ENCODE results near the gene KCNMA1. TPM values are rescaled to one million over a fixed set of nuclear protein-coding genes. Genes with fewer than 3 reads are reported as not detected.
"Not testable (repeated sequence)": the region's sequence is repeated elsewhere in the genome, so short reads cannot be mapped to it uniquely, and the experiment has no call there.

Gene KCNMA1
- polyA plus RNA-seq, 4 donors: 2.7 to 8.6 (median 7.7) TPM

DNA sequence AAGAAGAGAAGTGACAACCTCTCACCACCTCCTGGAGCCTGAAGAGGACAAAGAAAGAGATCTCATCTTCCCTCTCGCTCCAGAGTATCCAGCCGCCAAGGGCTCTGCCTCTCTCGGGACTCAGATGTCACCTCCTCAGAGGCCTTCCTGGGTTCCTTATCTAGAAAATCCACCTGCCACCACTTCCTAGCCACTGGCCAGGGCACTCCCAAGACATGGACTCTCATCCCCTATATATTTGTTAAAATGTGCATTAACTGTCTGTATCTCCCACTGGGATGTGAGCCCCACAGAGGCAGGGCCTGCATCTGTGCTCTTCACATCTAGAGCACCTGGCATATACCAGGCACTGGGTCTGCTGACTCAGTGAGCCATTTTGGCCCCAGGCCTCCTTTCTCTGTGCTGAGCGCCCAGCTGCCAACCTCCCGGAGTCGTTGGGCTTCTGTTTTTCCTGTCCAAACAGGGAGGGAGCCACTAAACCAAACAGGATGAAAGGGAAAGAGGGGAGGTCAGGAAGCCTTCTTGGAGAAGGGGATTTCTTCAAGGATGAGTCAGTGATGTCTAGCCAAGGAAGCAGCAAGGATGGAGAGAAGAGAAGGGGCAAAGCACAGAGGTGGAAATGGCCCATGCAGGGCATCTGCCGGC, 58.9 kb downstream of the KCNMA1 start:
- WGBS, 3 donors: 80 to 90% (median 83%) methylated on average over 7 of the region's 7 CpGs

DNA sequence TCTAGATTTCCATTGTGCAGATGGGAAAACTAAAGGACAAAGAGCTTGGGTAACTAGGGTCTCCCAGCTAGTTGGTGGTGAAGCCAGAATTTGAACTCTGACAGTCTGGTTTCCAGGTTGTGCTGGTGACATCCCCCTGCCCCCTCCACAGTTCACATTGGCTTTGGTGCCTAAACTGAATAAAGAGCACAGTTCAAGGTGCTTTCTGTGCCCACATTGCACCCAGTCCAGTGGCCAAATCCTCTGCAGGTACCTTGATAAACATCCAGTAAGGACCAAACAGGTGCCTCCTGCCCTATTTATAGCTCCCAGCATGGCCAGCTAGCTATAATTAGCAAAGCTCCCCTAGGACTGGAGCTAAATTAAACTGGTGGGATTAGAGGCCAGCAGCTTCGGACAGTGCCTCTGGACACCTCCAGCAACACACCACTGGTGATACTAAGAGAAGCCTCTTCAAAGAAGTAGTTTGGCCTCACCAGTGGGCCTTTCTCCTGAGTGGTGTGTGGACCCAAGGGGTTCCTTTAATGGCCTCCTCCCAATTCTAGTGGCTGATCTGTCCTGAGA, 59.9 kb downstream of the KCNMA1 start:
- DNase-seq (no peak), FAIRE-seq (no peak)
- Histone ChIP-seq H3K4me1 (ENCODE audit: control insufficient read depth in 3 of 3, insufficient read depth in 2 of 3, low read depth in 1 of 3, low read length in 2 of 3) (peaks cover 0 to 8% (median 0%) of the 10 kb centered on the region in 3 donors), H3K27me3 (ENCODE audit: control insufficient read depth in 3 of 3, insufficient read depth in 3 of 3, low read length in 3 of 3) (no peaks in the 10 kb centered on the region), H3K36me3 (ENCODE audit: control insufficient read depth in 3 of 3, insufficient read depth in 2 of 3, low read depth in 1 of 3, low read length in 3 of 3) (no peaks in the 10 kb centered on the region), H3K4me3 (ENCODE audit: low read depth in 1 of 3, low read length in 3 of 3) (no peak overlapping the region), H3K27ac (ENCODE audit: low read depth in 1 of 3, low read length in 2 of 3) (no peak overlapping the region), H3K9me3 (ENCODE audit: control insufficient read depth in 2 of 2, insufficient read depth in 1 of 2, low read depth in 1 of 2, low read length in 1 of 2) (no peaks in the 10 kb centered on the region)
- WGBS, 3 donors: 91 to 100% (median 92%) methylated on average over 1 of the region's 1 CpG

More for the DNA sequence above, 58.9 kb downstream of the KCNMA1 start:
- FAIRE-seq: no peak
- Histone ChIP-seq H3K9me3 (ENCODE audit: control insufficient read depth in 2 of 2, insufficient read depth in 1 of 2, low read depth in 1 of 2, low read length in 1 of 2) (no peaks in the 10 kb centered on the region), H3K4me3 (ENCODE audit: low read depth in 1 of 3, low read length in 3 of 3) (no peak overlapping the region), H3K27ac (ENCODE audit: low read depth in 1 of 3, low read length in 2 of 3) (no peak overlapping the region), H3K36me3 (ENCODE audit: control insufficient read depth in 3 of 3, insufficient read depth in 2 of 3, low read depth in 1 of 3, low read length in 3 of 3) (no peaks in the 10 kb centered on the region), H3K27me3 (ENCODE audit: control insufficient read depth in 3 of 3, insufficient read depth in 3 of 3, low read length in 3 of 3) (no peaks in the 10 kb centered on the region), H3K4me1 (ENCODE audit: control insufficient read depth in 3 of 3, insufficient read depth in 2 of 3, low read depth in 1 of 3, low read length in 2 of 3) (peaks cover 0 to 8% (median 0%) of the 10 kb centered on the region in 3 donors)
- DNase-seq: no peak

DNA sequence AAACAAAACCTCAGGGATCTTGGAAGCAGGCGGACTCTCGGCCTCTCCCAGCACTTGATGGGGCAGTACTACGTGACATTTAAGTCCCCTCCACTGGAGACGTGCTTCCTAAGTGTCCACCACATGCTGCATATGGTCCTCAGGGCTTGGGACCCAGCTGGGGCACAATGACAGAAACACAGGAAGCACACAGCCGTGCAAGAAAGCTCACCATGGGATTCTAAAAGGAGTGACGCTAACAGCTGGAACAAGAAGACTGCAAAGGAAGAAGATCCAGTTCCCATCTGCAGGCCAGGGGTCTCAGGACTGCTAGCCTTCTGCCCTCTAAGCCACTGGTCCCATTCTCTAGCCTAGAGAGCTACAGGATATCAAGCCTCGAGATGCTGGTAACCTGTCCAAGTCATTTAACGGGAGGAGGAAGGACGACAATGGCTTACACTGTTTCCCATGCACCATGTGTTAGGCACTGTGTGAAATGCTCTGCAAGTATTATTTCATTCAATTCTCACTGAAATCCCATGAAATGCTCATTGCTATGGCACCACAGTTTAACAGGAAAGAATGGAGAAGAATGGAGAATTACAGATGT, 61.1 kb downstream of the KCNMA1 start:
- Histone ChIP-seq H3K4me3 (ENCODE audit: low read depth in 1 of 3, low read length in 3 of 3) (no peak overlapping the region), H3K27me3 (ENCODE audit: control insufficient read depth in 3 of 3, insufficient read depth in 3 of 3, low read length in 3 of 3) (no peaks in the 10 kb centered on the region), H3K4me1 (ENCODE audit: control insufficient read depth in 3 of 3, insufficient read depth in 2 of 3, low read depth in 1 of 3, low read length in 2 of 3) (peaks cover 0 to 4% (median under 1%) of the 10 kb centered on the region in 3 donors), H3K27ac (ENCODE audit: low read depth in 1 of 3, low read length in 2 of 3) (no peak overlapping the region), H3K9me3 (ENCODE audit: control insufficient read depth in 2 of 2, insufficient read depth in 1 of 2, low read depth in 1 of 2, low read length in 1 of 2) (no peaks in the 10 kb centered on the region), H3K36me3 (ENCODE audit: control insufficient read depth in 3 of 3, insufficient read depth in 2 of 3, low read depth in 1 of 3, low read length in 3 of 3) (no peaks in the 10 kb centered on the region)
- 84 to 92% (median 89%) methylated on average over 9 of the region's 9 CpGs for WGBS, 3 donors
- FAIRE-seq (no peak), DNase-seq (no peak)

DNA sequence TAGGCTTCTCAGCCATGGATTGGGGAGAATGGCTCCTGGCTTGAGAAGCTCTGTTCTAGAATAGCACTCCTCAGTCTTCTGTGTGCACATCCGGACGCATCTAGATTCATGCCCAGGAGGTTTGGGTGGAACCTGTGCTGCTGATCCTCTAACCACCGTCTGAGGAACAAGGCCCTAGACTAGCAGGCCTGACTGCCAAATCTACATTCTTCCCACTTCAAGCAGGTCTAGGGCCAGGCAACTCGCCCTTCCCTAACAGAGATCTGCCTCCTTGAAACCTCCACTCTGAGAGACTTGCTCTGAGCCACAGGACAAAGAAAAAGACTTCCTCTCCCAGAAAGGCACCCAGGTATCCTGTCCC, 61.6 kb downstream of the KCNMA1 start:
- DNase-seq: no peak
- no peak for FAIRE-seq

DNA sequence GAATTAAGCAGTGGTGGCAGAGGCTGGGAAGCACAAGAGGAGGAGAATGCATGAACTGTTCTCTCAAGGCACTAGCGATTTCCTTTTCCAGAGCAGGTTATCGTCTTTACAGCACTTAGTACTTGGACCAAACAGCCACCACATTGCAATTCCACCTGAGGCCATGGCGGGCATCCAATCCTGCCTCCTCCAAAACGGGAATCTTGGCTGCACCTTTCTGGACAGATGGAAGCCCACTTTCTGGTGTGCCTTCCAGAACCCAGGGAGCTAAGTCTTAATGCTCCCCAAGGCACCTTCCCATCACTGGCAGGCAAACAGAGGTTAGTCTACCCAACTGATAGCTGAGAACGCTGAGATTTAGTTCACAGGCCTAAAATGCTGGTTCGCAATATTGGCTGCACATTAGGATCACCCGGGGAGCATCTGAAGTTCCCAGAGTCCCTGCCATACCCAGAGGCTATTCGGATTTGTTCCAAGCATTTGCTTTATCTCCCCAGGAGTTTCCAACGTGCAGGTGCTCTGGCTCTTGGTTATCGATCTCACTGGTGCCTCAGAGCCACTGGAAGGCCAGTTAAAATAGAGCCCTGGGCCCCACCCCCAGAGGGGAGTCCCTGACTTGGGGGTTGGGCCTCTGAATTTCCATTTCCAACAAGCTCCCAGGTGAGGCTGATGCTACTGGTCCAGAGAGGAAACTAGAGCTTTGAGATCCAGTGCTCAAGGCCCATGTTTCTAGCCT, 62.2 kb downstream of the KCNMA1 start:
- 76 to 85% (median 84%) methylated on average over 10 of the region's 10 CpGs for WGBS, 3 donors
- Histone ChIP-seq H3K4me1 (ENCODE audit: control insufficient read depth in 3 of 3, insufficient read depth in 2 of 3, low read depth in 1 of 3, low read length in 2 of 3) (peaks cover 0 to 3% (median 2%) of the 10 kb centered on the region in 3 donors), H3K9me3 (ENCODE audit: control insufficient read depth in 2 of 2, insufficient read depth in 1 of 2, low read depth in 1 of 2, low read length in 1 of 2) (no peaks in the 10 kb centered on the region), H3K27me3 (ENCODE audit: control insufficient read depth in 3 of 3, insufficient read depth in 3 of 3, low read length in 3 of 3) (no peaks in the 10 kb centered on the region), H3K4me3 (ENCODE audit: low read depth in 1 of 3, low read length in 3 of 3) (no peak overlapping the region), H3K36me3 (ENCODE audit: control insufficient read depth in 3 of 3, insufficient read depth in 2 of 3, low read depth in 1 of 3, low read length in 3 of 3) (no peaks in the 10 kb centered on the region), H3K27ac (ENCODE audit: low read depth in 1 of 3, low read length in 2 of 3) (no peak overlapping the region)
- DNase-seq (no peak), FAIRE-seq (no peak)

More for the DNA sequence above, 61.6 kb downstream of the KCNMA1 start:
- Histone ChIP-seq H3K4me3 (ENCODE audit: low read depth in 1 of 3, low read length in 3 of 3) (no peak overlapping the region), H3K9me3 (ENCODE audit: control insufficient read depth in 2 of 2, insufficient read depth in 1 of 2, low read depth in 1 of 2, low read length in 1 of 2) (no peaks in the 10 kb centered on the region), H3K36me3 (ENCODE audit: control insufficient read depth in 3 of 3, insufficient read depth in 2 of 3, low read depth in 1 of 3, low read length in 3 of 3) (no peaks in the 10 kb centered on the region), H3K27ac (ENCODE audit: low read depth in 1 of 3, low read length in 2 of 3) (no peak overlapping the region), H3K27me3 (ENCODE audit: control insufficient read depth in 3 of 3, insufficient read depth in 3 of 3, low read length in 3 of 3) (no peaks in the 10 kb centered on the region), H3K4me1 (ENCODE audit: control insufficient read depth in 3 of 3, insufficient read depth in 2 of 3, low read depth in 1 of 3, low read length in 2 of 3) (peaks cover 0 to 3% (median 2%) of the 10 kb centered on the region in 3 donors)
- WGBS, 3 donors: 88 to 89% (median 88%) methylated on average over 4 of the region's 4 CpGs

DNA sequence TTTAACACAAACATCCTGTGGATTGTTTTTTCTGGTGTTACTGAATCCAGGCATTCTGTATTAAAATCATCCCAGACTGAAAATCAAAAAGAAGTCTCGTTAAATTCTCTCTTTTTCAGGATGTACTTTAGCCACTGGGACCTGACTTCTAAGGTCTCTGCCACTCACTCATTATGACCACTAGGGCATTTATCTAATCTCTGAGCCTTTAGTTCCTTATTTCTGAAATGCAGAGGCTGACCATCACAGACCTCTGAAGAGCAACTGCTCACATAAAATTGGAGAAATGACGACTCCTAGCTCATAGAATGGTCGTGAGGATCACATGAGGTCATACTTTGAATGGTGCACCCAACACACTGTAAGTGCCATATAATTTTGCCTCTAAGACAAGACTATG, 63.2 kb downstream of the KCNMA1 start:
- Histone ChIP-seq H3K36me3 (ENCODE audit: control insufficient read depth in 3 of 3, insufficient read depth in 2 of 3, low read depth in 1 of 3, low read length in 3 of 3) (no peaks in the 10 kb centered on the region), H3K9me3 (ENCODE audit: control insufficient read depth in 2 of 2, insufficient read depth in 1 of 2, low read depth in 1 of 2, low read length in 1 of 2) (no peaks in the 10 kb centered on the region), H3K27ac (ENCODE audit: low read depth in 1 of 3, low read length in 2 of 3) (no peak overlapping the region), H3K4me3 (ENCODE audit: low read depth in 1 of 3, low read length in 3 of 3) (no peak overlapping the region), H3K27me3 (ENCODE audit: control insufficient read depth in 3 of 3, insufficient read depth in 3 of 3, low read length in 3 of 3) (no peaks in the 10 kb centered on the region), H3K4me1 (ENCODE audit: control insufficient read depth in 3 of 3, insufficient read depth in 2 of 3, low read depth in 1 of 3, low read length in 2 of 3) (peaks cover 0 to 3% (median 0%) of the 10 kb centered on the region in 3 donors)
- FAIRE-seq (no peak), DNase-seq (no peak)
- 61 to 64% (median 62%) methylated on average over 3 of the region's 3 CpGs for WGBS, 3 donors

DNA sequence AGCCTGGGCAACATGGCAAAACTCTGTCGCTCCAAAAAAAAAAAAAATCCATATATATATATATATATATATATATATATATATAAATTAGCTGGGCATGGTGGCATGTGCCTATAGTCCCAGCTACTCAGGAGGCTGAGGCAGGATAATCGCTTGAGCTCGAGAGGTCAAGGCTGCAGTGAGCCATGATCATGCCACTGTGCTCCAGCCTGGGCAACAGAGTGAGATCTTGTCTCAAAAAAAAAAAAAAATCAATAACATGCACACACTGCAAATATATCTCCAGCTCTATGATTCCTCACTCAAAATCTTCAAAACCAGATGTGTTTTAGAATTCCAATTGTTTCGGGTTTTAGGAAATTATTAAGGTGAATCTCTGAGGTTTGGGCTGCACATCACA, 65.1 kb downstream of the KCNMA1 start:
- 83 to 95% (median 89%) methylated on average over 4 of the region's 4 CpGs for WGBS, 3 donors
- not testable (repeated sequence) for H3K9me3 ChIP-seq (ENCODE audit: control insufficient read depth in 2 of 2, insufficient read depth in 1 of 2, low read depth in 1 of 2, low read length in 1 of 2); H3K4me1 ChIP-seq (ENCODE audit: control insufficient read depth in 3 of 3, insufficient read depth in 2 of 3, low read depth in 1 of 3, low read length in 2 of 3); H3K27me3 ChIP-seq (ENCODE audit: control insufficient read depth in 3 of 3, insufficient read depth in 3 of 3, low read length in 3 of 3); H3K4me3 ChIP-seq (ENCODE audit: low read depth in 1 of 3, low read length in 3 of 3); FAIRE-seq; H3K36me3 ChIP-seq (ENCODE audit: control insufficient read depth in 3 of 3, insufficient read depth in 2 of 3, low read depth in 1 of 3, low read length in 3 of 3); H3K27ac ChIP-seq (ENCODE audit: low read depth in 1 of 3, low read length in 2 of 3); DNase-seq

DNA sequence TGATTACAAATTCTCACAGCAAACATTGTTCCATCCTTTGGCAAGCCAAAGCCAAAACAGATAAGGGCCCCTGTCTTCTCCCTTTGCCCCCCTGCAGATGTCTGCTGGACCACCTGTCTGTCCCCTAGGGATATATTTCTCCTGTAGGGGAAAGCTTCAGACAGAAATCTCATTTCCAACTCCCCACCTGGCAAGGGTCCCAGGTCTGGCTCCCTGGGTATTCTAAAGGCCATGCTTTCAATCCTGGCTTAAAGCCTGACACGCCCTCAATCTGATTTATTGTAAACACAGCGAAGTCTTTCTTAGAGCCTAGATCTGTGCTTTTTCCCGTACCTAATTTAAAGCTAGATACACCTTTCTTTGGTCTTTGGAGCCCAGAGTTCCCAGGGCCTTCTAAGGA, 66.1 kb downstream of the KCNMA1 start:
- Histone ChIP-seq H3K36me3 (ENCODE audit: control insufficient read depth in 3 of 3, insufficient read depth in 2 of 3, low read depth in 1 of 3, low read length in 3 of 3) (no peaks in the 10 kb centered on the region), H3K4me1 (ENCODE audit: control insufficient read depth in 3 of 3, insufficient read depth in 2 of 3, low read depth in 1 of 3, low read length in 2 of 3) (peaks cover 0 to 3% (median 0%) of the 10 kb centered on the region in 3 donors), H3K27ac (ENCODE audit: low read depth in 1 of 3, low read length in 2 of 3) (no peak overlapping the region), H3K4me3 (ENCODE audit: low read depth in 1 of 3, low read length in 3 of 3) (no peak overlapping the region), H3K9me3 (ENCODE audit: control insufficient read depth in 2 of 2, insufficient read depth in 1 of 2, low read depth in 1 of 2, low read length in 1 of 2) (no peaks in the 10 kb centered on the region), H3K27me3 (ENCODE audit: control insufficient read depth in 3 of 3, insufficient read depth in 3 of 3, low read length in 3 of 3) (no peaks in the 10 kb centered on the region)
- FAIRE-seq (no peak), DNase-seq (no peak)
- WGBS, 3 donors: 12 to 55% (median 32%) methylated on average over 3 of the region's 3 CpGs

Data from small intestine (tissue), 7 donors.